GM20431 (cell line): ENCODE measurements around the gene ACY1.

Experiments
- in situ Hi-C: fragments of 300-500 bp; cut with MseI, MboI; formaldehyde crosslinking; loops from one replicate; pipeline ENCODE4 v1.15.0; 2020; ENCODE audit warnings: low sequenced_read_pairs; ENCODE audit not compliant: unreplicated experiment

Gene ACY1

DNA sequence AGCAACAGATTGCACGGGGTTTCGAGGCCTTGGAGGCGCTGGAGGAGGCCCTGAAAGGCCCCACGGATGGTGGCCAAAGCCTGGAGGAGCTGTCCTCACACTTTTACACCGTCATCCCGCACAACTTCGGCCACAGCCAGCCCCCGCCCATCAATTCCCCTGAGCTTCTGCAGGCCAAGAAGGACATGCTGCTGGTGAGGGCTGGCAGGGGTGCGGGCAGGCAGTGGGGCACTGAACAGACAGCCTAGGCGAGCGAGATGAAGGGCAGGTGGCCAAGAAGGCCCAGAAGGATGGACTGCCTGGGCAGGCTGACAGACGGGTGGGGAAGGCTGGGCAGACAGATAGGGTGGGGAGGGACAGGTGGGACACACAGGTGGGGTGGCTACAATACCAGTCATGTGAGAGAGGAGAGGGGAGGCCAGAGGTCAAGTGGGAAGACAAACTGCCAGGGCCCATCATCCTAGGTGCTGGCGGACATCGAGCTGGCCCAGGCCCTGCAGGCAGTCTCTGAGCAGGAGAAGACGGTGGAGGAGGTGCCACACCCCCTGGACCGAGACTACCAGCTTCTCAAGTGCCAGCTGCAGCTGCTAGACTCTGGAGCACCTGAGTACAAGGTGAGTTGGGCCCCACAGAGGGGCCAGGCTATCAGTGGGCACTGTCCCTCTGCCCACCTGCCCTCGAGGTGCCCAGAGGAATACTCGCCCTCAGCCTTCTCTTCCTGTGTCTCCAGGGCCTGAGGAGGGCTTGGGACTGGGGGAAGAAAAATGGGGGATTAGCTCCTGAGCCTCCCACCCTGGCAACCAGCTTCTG lies 38.1 kb upstream of the ACY1 start:
- in situ Hi-C loops = no loop called here

DNA sequence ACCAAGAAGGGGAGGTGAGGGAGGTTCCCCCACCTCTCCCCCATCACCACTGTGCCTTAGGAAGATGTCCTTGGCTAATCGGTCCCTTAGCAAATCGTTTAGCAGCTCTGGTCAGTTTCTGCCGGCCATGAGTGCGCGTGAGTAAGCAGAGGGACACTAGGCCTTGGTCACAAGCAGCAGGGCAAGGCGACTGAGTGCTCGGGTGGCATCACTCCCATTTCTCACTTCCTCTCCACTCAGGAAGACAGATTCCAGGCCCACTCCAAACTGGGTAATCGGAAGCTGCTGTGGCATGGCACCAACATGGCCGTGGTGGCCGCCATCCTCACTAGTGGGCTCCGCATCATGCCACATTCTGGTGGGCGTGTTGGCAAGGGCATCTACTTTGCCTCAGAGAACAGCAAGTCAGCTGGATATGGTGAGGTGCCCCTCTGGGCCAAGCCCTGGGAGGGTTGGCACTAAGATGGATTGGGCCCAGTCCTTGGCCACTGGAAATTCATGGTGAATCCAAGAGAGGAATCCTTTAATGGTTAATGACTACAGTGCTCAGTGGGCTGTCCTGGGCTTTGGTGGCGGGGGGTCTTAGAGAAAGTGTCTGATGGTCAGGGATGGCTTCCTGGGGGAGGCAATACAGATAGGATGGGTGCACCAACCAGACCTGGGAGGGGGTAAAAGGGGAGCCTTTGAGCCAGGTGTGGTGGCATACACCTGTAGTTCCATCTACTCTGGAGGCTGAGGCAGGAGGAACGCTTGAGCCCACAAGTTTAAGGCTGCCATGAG lies 37.2 kb upstream of the ACY1 start:
- in situ Hi-C loops = no loop called here

DNA sequence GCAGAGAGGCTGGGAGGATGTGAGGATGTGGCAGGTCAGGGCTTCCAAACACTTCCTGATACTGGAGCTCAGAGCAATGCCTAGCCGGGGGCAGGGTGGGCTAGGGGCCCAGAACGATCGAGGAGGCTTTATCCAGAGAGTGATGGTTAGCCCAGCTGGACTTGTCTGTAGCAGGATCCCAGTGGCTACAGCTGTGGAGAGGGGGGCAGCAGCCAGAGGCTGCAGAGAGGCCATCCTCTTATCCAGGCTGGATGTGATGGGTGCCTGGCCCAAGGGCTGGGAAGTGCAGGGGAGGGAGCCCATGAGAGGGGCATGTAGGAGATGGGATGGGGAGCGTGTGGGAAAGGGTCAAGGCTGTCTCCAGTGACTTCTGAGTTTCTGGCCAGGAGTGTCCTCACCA lies 36.5 kb upstream of the ACY1 start:
- in situ Hi-C loops = no loop called here

DNA sequence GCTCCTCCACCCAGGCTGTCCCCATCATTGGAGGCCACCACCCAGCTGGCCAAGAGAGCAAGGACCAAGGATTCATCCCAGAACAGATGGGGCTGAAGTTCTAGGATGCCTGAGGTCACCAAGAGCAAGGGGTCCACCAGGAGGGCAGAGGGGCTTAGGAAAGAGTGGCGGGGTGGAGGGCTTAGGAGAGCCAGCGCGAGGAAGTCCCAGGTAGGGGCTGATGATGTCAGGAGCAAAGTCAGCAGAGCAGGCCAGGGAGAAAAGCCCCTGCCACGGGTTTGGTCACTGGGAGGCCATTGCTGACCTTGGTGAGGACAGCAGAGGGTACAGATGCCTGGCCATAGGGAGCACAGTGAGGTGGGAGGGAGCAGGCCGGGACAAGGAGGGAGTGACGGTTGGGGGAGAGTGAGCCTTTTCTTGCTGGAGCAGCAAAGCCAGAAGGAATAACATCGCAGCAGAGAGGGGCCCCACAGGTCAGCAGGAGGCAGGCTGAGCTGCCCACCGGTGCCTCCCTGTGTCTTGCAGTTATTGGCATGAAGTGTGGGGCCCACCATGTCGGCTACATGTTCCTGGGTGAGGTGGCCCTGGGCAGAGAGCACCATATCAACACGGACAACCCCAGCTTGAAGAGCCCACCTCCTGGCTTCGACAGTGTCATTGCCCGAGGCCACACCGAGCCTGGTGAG lies 36.0 kb upstream of the ACY1 start:
- in situ Hi-C loops = no loop called here

DNA sequence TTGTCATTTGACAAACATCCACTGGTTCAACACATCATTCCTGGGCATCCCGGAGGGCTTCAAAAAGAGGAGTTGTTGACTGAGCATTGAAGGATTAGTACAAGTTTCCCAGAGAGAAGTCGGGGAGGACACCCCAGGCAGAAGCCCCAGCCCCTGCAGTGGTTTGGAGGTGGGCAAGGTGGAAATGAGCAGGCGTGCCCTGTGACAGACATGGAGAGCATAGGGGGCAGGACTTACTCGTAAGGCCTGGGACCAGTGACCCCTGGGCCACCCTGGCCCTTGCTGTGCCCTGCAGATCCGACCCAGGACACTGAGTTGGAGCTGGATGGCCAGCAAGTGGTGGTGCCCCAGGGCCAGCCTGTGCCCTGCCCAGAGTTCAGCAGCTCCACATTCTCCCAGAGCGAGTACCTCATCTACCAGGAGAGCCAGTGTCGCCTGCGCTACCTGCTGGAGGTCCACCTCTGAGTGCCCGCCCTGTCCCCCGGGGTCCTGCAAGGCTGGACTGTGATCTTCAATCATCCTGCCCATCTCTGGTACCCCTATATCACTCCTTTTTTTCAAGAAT lies 35.2 kb upstream of the ACY1 start:
- in situ Hi-C loops = no loop called here

DNA sequence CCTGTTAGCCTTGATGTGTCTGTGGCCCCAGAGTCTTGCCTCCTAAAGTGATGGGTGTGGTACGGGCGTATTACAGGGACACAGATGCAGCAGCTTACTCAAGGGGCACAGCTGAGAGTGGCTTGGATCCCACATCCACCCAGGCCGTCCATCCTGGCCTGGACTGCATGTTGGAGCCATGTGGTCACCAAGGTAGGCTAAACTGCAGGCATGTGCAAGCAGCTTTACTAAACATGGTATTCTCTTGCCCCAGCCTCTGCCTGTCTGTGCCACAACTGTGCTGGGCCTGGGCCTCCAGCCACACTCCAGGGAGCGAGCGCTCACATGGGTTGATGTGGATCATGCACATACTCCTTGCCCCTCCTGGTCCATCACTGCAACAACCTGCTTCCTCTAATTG lies 34.2 kb upstream of the ACY1 start:
- in situ Hi-C loops = no loop called here

DNA sequence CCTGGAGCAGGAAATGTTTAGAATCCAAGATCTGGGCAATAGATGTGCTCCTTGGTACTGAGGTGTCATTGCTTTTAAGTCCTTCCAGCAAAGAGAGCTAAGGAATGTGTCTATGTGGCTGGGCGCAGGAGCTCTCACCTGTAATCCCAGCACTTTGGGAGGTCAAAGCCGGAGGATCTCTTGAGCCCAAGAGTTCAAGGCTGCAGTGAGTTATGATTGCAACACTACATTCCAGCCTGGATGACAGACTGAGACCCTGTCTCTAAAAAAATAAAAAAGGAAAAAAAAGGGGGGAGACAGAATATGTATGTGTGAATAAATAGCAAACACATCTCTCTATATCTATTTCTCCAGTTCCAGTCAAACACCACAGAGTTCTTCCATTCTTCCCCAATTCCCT lies 32.4 kb upstream of the ACY1 start:
- in situ Hi-C loops = no loop called here

DNA sequence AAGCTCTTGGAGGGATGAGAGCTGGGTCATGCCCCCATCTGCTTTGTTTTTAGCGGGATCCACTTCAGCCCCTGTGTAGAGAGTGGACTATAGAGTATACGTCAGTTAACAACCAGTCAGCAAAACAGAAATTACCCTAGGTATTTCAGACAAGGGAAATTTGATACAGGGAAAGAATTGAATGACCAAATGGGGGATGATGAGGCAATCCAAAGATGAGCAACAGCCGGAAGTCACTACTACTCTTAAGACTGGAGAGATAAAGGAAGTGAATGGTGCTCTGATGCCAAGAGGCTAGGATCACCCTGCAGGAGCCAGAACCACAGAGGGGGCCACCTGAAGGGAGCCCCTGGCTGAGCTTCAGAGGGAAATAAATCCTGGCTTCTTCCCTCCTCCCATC lies 29.9 kb upstream of the ACY1 start:
- in situ Hi-C loops = no loop called here

DNA sequence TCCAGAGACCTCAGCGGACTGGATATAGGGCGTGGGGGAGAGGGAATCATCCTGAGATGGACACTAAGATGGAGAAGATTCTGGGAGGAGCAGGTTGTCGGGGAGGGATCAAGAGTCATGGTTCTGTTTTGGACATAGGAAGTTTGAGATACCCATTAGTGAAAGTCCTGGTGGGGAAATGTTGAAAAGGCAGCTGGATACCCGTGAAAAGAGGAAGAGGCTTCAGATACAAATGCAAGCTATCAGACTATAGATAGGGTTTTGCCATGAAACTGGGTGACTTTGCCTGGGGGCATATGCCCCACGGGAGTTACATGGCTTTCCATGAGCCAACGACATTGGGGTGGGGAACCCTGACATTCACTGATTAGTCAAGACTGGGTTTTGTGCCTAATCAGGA lies 29.2 kb upstream of the ACY1 start:
- in situ Hi-C loops = no loop called here

DNA sequence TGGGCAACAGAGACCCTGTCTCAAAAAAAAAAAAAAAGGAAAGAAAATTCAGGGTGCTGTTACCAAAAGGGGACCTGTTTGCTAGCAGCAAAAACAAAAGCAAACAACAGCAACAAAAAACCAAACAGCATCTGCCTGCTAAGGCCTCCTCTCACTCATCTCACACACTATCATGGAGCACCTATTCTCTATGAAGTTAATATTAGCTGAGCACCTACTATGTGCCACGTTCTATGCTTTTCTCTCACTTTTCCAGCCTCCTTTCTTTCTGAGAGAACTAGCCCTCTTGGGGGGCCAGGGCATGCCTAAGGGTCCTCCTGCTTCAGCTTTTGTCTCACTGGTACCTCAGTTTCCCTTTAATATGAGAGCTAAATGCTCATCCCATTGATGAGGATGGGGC lies 28.6 kb upstream of the ACY1 start:
- in situ Hi-C loops = no loop called here

DNA sequence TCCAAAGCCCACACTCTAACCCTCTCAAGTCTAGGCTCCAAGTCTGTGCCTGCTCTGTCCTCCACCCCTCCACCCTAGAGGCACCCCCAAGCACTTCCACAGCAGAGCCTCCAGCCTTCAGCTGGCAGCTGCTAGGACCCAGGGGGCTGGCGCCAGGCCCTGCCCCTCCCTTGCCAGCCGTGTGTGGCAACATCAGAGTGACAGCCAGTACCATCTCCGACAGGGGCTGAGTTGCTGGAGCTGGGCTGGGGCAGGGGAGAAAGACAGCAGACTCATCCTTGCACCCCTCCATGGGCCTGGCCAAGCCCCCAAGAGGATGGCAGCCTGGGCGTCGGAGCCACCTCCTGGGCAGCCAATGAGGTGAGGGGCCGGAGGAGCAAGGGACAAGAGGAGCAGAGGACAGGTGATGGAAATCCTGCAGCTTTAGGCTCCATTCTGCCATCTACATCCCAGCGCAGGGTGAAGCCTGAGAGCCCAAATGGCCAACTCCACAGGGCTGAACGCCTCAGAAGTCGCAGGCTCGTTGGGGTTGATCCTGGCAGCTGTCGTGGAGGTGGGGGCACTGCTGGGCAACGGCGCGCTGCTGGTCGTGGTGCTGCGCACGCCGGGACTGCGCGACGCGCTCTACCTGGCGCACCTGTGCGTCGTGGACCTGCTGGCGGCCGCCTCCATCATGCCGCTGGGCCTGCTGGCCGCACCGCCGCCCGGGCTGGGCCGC lies 28.0 kb upstream of the ACY1 start, which contains the start of gene GPR62:
Gene GPR62, plus strand, starts transcription at position 207 of the 718 bp plus-strand sequence. Its CDS starts 272 bp downstream, at position 479.
- in situ Hi-C loops = no loop called here

DNA sequence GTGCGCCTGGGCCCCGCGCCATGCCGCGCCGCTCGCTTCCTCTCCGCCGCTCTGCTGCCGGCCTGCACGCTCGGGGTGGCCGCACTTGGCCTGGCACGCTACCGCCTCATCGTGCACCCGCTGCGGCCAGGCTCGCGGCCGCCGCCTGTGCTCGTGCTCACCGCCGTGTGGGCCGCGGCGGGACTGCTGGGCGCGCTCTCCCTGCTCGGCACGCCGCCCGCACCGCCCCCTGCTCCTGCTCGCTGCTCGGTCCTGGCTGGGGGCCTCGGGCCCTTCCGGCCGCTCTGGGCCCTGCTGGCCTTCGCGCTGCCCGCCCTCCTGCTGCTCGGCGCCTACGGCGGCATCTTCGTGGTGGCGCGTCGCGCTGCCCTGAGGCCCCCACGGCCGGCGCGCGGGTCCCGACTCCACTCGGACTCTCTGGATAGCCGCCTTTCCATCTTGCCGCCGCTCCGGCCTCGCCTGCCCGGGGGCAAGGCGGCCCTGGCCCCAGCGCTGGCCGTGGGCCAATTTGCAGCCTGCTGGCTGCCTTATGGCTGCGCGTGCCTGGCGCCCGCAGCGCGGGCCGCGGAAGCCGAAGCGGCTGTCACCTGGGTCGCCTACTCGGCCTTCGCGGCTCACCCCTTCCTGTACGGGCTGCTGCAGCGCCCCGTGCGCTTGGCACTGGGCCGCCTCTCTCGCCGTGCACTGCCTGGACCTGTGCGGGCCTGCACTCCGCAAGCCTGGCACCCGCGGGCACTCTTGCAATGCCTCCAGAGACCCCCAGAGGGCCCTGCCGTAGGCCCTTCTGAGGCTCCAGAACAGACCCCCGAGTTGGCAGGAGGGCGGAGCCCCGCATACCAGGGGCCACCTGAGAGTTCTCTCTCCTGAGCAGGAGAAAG lies 27.2 kb upstream of the ACY1 start:
- in situ Hi-C loops = no loop called here

DNA sequence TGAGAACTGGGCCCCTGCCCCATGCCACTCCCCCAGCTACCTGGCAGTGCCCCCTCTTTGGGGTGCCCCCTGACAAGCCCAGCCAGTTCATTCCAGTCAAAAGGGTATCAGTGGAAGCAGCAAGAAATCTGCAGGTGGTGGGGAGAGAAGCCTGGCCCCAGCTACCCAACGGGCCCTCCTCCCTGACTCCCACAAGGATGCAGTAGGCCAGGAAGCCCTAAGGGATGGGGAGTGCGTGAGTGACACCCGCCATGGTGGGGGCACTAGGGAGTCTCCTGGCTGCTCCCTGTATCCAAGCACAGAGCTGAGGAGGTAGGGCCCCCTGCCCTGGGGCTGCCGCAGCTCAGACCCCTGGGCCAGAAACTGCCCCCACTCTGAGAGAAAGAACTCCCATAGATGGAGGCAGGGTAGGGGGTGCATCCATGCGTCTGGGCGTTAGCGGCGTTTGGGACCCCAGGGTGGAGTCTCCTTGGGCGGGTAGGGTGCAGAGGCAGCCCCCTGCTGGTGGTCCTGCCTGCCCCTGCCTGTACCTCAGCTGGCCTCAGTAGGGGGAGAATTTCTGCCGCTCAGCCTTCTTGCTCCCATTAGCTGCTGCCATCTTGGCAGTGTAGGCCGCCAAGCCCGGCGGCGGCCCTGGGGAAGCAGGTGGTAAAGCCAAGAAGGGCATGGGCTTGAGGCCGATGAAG lies 25.7 kb upstream of the ACY1 start:
- in situ Hi-C loops = no loop called here

DNA sequence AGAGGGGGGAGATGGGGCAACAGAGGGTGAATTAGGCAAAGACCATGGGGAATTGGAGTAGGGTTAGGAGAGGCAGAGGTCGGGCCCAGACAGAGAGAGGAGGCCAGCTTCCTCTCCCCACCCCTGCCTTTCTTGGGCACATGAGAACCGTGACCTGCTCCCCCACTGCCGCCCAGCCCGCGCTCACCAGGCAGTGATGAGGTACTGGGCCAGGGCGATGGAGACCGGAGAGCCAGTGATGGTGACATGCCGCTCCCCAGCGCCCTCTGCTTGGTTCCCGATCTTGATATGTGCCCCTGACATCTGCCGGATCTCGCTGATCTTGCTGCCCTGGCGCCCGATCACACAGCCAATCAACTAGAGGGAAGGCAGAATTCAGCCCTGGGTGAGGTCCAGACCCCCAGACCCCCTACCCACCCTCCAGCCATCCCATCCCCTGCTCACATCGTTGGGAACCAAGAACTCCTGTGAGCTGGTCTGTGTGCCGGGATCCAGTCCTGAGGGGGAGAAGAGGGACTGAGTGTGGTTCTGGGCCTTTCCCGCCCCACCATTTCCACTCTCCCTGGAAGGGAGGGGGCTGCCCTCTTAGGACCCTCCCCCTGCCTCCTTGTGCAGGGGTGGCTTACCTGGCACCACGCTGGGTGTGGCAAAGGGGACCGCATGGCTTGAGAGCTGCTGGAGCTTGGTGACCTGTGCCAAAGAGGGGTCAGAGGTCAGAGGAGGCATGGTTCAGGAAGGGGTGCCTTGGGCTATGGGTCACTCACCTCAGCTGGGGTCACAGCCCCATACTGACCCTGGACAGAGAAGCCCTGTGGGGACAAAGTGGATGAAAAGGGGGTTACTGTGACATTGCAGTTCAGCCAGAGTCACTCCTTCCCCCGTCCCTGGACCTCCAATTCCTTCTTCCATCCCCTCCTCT lies 24.5 kb upstream of the ACY1 start:
- in situ Hi-C loops = no loop called here

DNA sequence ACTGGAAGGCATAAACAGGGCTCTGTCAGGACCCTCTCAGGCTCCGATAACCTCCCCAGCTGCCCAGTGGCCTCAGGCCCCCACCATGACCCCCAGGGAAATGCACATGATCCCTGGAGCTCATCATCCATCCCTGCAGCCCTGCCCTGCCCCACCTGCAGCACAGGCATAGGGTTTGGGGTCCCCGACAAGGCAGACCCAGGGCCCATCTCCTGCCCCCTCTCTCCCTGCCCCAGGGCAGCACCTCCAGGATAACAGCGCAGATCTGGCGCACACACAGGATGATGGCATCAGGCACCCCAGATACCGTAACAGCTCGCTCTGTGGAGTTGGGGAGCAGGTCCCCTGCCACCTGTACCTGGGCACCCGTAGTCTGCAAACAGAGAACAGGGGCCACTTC lies 23.7 kb upstream of the ACY1 start:
- in situ Hi-C loops = no loop called here

DNA sequence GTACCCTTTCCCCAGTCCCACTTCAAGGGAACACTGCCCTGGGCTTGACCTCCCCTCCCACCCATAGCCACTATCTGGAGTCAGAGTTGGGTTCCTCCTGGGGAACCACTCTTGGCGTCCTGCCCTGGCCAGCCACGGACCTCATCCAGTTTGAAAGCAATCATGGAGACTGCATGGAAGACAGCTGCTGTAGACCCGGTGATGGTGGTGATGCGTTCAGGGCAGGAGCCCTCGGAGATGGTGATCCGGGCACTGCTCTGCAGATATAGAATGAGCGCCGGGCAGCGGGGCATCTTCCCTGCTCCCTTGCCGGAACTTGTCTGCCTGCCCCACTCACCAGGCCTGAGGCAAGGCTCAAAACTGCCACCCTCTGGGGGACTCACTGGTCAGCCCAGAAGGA lies 22.9 kb upstream of the ACY1 start:
- in situ Hi-C loops = no loop called here

DNA sequence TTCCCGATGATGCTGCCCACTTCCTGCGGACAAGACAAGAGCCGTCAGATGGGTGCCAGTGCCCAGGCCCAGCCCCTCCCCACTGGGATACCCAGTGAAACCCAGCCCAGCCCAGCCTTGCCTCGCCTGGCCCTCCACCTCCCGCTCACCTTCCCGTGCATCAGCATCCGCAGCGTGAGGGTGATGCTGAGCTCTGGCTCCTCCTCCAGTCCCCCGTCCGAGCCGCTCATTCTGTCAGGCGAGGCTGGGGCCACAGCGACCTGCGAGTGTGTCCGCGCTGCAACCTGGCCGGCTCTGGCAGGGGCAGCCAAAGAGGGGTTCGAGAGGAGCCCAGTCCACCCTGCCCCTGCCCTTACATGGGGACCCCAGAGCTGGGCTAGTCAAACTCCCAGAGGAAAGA lies 22.3 kb upstream of the ACY1 start:
- in situ Hi-C loops = no loop called here
